Vagina (tissue), 2 donors: Measurements from ENCODE around the gene ZNF763. TPM values are rescaled to one million over a fixed set of nuclear protein-coding genes. Genes with fewer than 3 reads are reported as not detected.
"Not testable (repeated sequence)": the region's sequence is repeated elsewhere in the genome, so short reads cannot be mapped to it uniquely, and the experiment has no call there.

ENCODE experiments used
- DNase-seq, 2 donors: peaks; one replicate each; pipeline ENCODE4 v3.0.0-alpha.2; 2017; ENCODE audit errors: extremely low spot score in 2 of 2
- H3K27ac ChIP-seq: fragments of 200-600 bp; sonication (generic); one replicate; pipeline ENCODE4 v1.5.1; 2019
- H3K27me3 ChIP-seq: fragments of 200-600 bp; sonication (generic); one replicate; pipeline ENCODE4 v1.5.1; 2019
- H3K36me3 ChIP-seq, 2 donors: fragments of 200-600 bp; sonication (generic); one replicate each; pipeline ENCODE4 v1.5.1; 2017 to 2019
- H3K4me1 ChIP-seq: fragments of 200-600 bp; sonication (generic); one replicate; pipeline ENCODE4 v1.5.1; 2019
- H3K4me3 ChIP-seq, 2 donors: fragments of 200-600 bp; sonication (generic); 1 replicate in 1 of 2; 2 replicates in 1 of 2; pipeline ENCODE4 v1.5.1; 2016 to 2019
- H3K9me3 ChIP-seq: fragments of 200-600 bp; sonication (generic); one replicate; pipeline ENCODE4 v1.5.1; 2019
- CTCF ChIP-seq, 3 experiments: fragments of 450-650 bp in 2 of 3; fragments of 200-600 bp in 1 of 3; sonication (generic) in 1 of 3; IDR thresholded peaks; one replicate each; pipeline ENCODE4 v1.5.1; 2017 to 2019; ENCODE audit warnings: antibody characterized with exemption in 3 of 3, mild to moderate bottlenecking in 2 of 3, moderate library complexity in 2 of 3
- POLR2A ChIP-seq, 2 donors: fragments of 450-650 bp; IDR thresholded peaks; one replicate each; pipeline ENCODE4 v1.6.1; 2017; ENCODE audit warnings: antibody characterized with exemption in 2 of 2, mild to moderate bottlenecking in 2 of 2, moderate library complexity in 2 of 2
- POLR2AphosphoS5 ChIP-seq, 2 donors: sonication (generic); formaldehyde crosslinking; IDR thresholded peaks; one replicate each; pipeline ENCODE4 v1.9.0; 2017; ENCODE audit warnings: antibody characterized with exemption in 2 of 2, mild to moderate bottlenecking in 2 of 2, low read depth in 1 of 2; ENCODE audit not compliant: insufficient read depth in 1 of 2
- intact Hi-C: fragments of 100-400 bp; cut with DNase I; formaldehyde crosslinking; loops from one replicate; pipeline ENCODE4 v1.15.1; 2023
- total RNA-seq: library from RNA; depleted of rRNA; stranded (reverse); fragments of >200 nt; gene quantifications from one replicate; pipeline ENCODE4 v1.2.3, GENCODE V29; 2016

Gene ZNF763
- total RNA-seq, 1 donor from 2014 or later: 2.9 TPM

GRCh38 chr19:11984986-11985385 is 20.1 kb downstream of the ZNF763 start:
- Histone ChIP-seq H3K27me3 (no peaks in the 10 kb centered on the region), H3K9me3 (peaks cover 19% of the 10 kb centered on the region), H3K4me3 (no peak overlapping the region), H3K36me3 (peaks cover 0 to 7% of the 10 kb centered on the region in 2 donors), H3K27ac (no peak overlapping the region), H3K4me1 (peaks cover 5% of the 10 kb centered on the region)
- intact Hi-C loops: loop anchor here (5.0 kb wide), 1 partner anchor 58 kb away; the partner anchor contains the start of gene ZNF700
- DNase-seq: no peak
- no peak for TF ChIP-seq POLR2A (IDR thresholded peaks at IDR 0.05)
- no peak for TF ChIP-seq CTCF (IDR thresholded peaks at IDR 0.05)

GRCh38 chr19:11986754-11987153 is 21.9 kb downstream of the ZNF763 start:
- intact Hi-C loops: loop anchor here (5.0 kb wide), 1 partner anchor 59 kb away; the partner anchor contains the start of gene ZNF700
- peaks cover 5% of the 10 kb centered on the region for H3K4me1 ChIP-seq
- H3K27me3 ChIP-seq: no peaks in the 10 kb centered on the region
- H3K36me3 ChIP-seq: no peaks in the 10 kb centered on the region
- H3K27ac ChIP-seq: no peak overlapping the region
- H3K4me3 ChIP-seq: no peak overlapping the region
- no peak for DNase-seq
- TF ChIP-seq CTCF (IDR thresholded peaks at IDR 0.05): no peak
- no peak for TF ChIP-seq POLR2AphosphoS5 (IDR thresholded peaks at IDR 0.05; ENCODE audit: insufficient read depth in 1 of 2, low read depth in 1 of 2)
- no peak for TF ChIP-seq POLR2A (IDR thresholded peaks at IDR 0.05)
- H3K9me3 ChIP-seq: peaks cover 2% of the 10 kb centered on the region

- DNase-seq: peak in 1 of 2 donors; percentile 94
- H3K36me3 ChIP-seq: no peaks in the 10 kb centered on the region
- H3K9me3 ChIP-seq: no peaks in the 10 kb centered on the region
- no peaks in the 10 kb centered on the region for H3K27me3 ChIP-seq
- peak overlapping the region; percentile 52 to 77 for H3K4me3 ChIP-seq
- peak overlapping the region; percentile 76 for H3K27ac ChIP-seq
- TF ChIP-seq CTCF (IDR thresholded peaks at IDR 0.05) (no peak), POLR2AphosphoS5 (IDR thresholded peaks at IDR 0.05; ENCODE audit: insufficient read depth in 1 of 2, low read depth in 1 of 2) (peak; percentile 83 to 84), POLR2A (IDR thresholded peaks at IDR 0.05) (peak in 1 of 2 donors; percentile 42)
- H3K4me1 ChIP-seq: peaks cover 5% of the 10 kb centered on the region
- intact Hi-C loops: loop anchor here (5.0 kb wide), 1 partner anchor 60 kb away; the partner anchor contains the start of gene ZNF700
These were observed 22.8 kb downstream of the ZNF763 start for GRCh38 chr19:11987405-11988281.

- Histone ChIP-seq H3K27ac (no peak overlapping the region), H3K36me3 (no peaks in the 10 kb centered on the region), H3K4me3 (peak overlapping the region; percentile 52 to 77), H3K4me1 (peaks cover 5% of the 10 kb centered on the region), H3K27me3 (no peaks in the 10 kb centered on the region), H3K9me3 (no peaks in the 10 kb centered on the region)
- intact Hi-C loops: loop anchor here (5.0 kb wide), 1 partner anchor 62 kb away; the partner anchor contains the start of gene ZNF700
- TF ChIP-seq CTCF (IDR thresholded peaks at IDR 0.05): peak in 1 of 3 experiments; percentile 1
- no peak for TF ChIP-seq POLR2A (IDR thresholded peaks at IDR 0.05)
- TF ChIP-seq POLR2AphosphoS5 (IDR thresholded peaks at IDR 0.05; ENCODE audit: insufficient read depth in 1 of 2, low read depth in 1 of 2): no peak
- no peak for DNase-seq
These were observed 24.2 kb downstream of the ZNF763 start for GRCh38 chr19:11989112-11989456.

GRCh38 chr19:11991921-11992320 is 27.1 kb downstream of the ZNF763 start:
- H3K27me3 ChIP-seq, DNase-seq, H3K27ac ChIP-seq, H3K4me3 ChIP-seq, intact Hi-C loops, H3K4me1 ChIP-seq, H3K9me3 ChIP-seq, H3K36me3 ChIP-seq: not testable (repeated sequence)
